Measurements from ENCODE around the gene PCDHGC5. TPM values are rescaled to one million over a fixed set of nuclear protein-coding genes. Genes with fewer than 3 reads are reported as not detected.

The PCDHGC5 gene
- total RNA-seq, 1 experiment from 2014 or later, result 0.40 TPM

DNA sequence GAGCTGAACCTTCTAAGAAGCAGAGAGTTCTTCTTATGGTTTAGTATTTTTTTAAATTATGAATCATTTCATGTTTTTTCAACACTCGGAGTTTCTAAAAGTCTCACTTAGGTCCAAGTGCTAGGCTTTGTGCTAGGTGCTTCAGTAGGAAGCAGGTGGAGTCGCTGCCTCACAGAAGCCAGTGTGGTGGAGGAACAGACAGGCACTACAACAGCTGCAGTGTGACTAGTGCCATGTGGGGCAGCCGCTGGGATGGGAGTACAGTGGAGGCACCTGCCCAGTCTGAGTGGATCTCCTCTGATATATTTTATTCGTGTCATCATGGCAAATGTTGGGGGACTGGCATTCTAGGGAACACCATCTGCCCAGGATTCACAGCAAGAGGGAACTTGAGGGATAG, 15.3 kb downstream of the PCDHGC5 start:
- H3K9me3 ChIP-seq (ENCODE audit: low read length), result no peaks in the 10 kb centered on the region
- no peaks in the 10 kb centered on the region for H3F3A ChIP-seq (ENCODE audit: low read length, unreplicated experiment)
- no peak overlapping the region for H3K4me3 ChIP-seq (ENCODE audit: low read length)
- intact Hi-C loops (cut with micrococcal nuclease), result no loop called here
- DNase-seq (no peak), ATAC-seq (no peak)
- H3K79me2 ChIP-seq (ENCODE audit: low read length), result no peaks in the 10 kb centered on the region
- peaks cover 7% of the 10 kb centered on the region; the same call in 1 of the 2 replicates for H3K4me1 ChIP-seq (ENCODE audit: insufficient read depth, low read length)
- no peaks in the 10 kb centered on the region for H4K20me1 ChIP-seq (ENCODE audit: low read length)
- no peaks in the 10 kb centered on the region for H3K9me2 ChIP-seq (replicated peaks; ENCODE audit: low read length)
- no peak overlapping the region for H2AFZ ChIP-seq (ENCODE audit: low read length)
- H3K27me3 ChIP-seq (ENCODE audit: low read length), result no peaks in the 10 kb centered on the region
- no peak overlapping the region for H3K9ac ChIP-seq (ENCODE audit: low read length)
- ChIA-PET POLR2A (ENCODE audit: unreplicated experiment) (no interaction called here), CTCF (no interaction called here)
- H3K4me2 ChIP-seq (ENCODE audit: low read length), result no peak overlapping the region
- no peaks in the 10 kb centered on the region for H3K36me3 ChIP-seq (ENCODE audit: low read depth, low read length)
- TF ChIP-seq, protein P1, sequence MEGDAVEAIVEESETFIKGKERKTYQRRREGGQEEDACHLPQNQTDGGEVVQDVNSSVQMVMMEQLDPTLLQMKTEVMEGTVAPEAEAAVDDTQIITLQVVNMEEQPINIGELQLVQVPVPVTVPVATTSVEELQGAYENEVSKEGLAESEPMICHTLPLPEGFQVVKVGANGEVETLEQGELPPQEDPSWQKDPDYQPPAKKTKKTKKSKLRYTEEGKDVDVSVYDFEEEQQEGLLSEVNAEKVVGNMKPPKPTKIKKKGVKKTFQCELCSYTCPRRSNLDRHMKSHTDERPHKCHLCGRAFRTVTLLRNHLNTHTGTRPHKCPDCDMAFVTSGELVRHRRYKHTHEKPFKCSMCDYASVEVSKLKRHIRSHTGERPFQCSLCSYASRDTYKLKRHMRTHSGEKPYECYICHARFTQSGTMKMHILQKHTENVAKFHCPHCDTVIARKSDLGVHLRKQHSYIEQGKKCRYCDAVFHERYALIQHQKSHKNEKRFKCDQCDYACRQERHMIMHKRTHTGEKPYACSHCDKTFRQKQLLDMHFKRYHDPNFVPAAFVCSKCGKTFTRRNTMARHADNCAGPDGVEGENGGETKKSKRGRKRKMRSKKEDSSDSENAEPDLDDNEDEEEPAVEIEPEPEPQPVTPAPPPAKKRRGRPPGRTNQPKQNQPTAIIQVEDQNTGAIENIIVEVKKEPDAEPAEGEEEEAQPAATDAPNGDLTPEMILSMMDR (conservative IDR thresholded peaks at IDR 0.05; ENCODE audit: low read depth, low read length), result no peak
- TF ChIP-seq EZH2phosphoT487 (IDR thresholded peaks at IDR 0.05; ENCODE audit: borderline replicate concordance, low read length) (no peak), EZH2 (IDR thresholded peaks at IDR 0.05; ENCODE audit: low read length, unreplicated experiment) (no peak)
- BruUV-seq (replicated peaks), result no TSS peak
- no peak overlapping the region for H3K27ac ChIP-seq (ENCODE audit: low read length)

DNA sequence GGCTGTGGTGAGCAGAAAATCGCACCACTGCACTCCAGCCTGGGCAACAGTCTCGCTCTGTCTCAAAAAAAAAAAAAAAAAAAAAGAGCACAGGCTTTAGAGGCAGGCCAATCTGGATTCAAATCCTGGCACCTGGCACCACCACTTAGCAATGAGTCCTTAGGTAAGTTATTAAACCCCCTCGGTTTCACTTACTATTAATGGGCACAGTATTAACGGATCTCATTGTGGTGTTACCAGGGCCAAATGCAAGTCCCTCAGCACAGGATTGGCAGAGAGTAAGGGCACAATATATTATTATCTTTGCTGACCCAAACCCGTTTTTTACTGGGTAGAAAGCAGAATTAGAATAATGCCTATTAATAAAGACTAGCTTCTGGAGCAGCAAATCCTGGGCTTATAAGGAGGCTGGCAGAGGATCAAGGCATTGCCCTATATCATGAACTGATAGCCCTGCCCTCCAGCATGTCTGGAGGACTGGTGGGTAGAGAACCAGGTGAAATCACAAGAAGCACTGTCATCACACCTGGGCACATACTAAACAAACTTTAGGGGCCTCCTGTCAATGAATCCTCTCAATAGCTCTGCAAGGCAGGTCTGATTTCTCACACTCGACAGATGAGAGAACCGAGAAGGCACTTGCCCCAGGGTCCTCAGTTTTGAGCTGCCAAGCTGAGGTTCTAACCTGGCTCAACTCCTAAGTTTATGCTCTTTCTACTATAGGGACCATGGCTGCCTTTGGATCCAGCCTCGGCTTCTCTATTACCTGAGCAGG, 17.7 kb downstream of the PCDHGC5 start:
- Histone ChIP-seq H4K20me1 (ENCODE audit: low read length) (no peaks in the 10 kb centered on the region), H2AFZ (ENCODE audit: low read length) (no peak overlapping the region), H3K4me2 (ENCODE audit: low read length) (no peak overlapping the region), H3K79me2 (ENCODE audit: low read length) (no peaks in the 10 kb centered on the region), H3K9ac (ENCODE audit: low read length) (no peak overlapping the region), H3K4me1 (ENCODE audit: insufficient read depth, low read length) (peaks cover 13% of the 10 kb centered on the region; the same call in 1 of the 2 replicates), H3K4me3 (ENCODE audit: low read length) (no peak overlapping the region), H3F3A (ENCODE audit: low read length, unreplicated experiment) (no peaks in the 10 kb centered on the region), H3K9me3 (ENCODE audit: low read length) (no peaks in the 10 kb centered on the region), H3K9me2 (replicated peaks; ENCODE audit: low read length) (no peaks in the 10 kb centered on the region), H3K27ac (ENCODE audit: low read length) (no peak overlapping the region), H3K27me3 (ENCODE audit: low read length) (no peaks in the 10 kb centered on the region), H3K36me3 (ENCODE audit: low read depth, low read length) (no peaks in the 10 kb centered on the region)
- intact Hi-C loops (cut with micrococcal nuclease), result loop anchor here (5.0 kb wide), 1 partner anchor 109 kb away; the partner anchor contains the start of gene PCDHGB5
- ATAC-seq (no peak), DNase-seq (no peak)
- ChIA-PET CTCF (no interaction called here), POLR2A (ENCODE audit: unreplicated experiment) (no interaction called here)
- TF ChIP-seq EZH2 (IDR thresholded peaks at IDR 0.05; ENCODE audit: low read length, unreplicated experiment) (no peak), EZH2phosphoT487 (IDR thresholded peaks at IDR 0.05; ENCODE audit: borderline replicate concordance, low read length) (no peak)
- TF ChIP-seq, protein P1 (conservative IDR thresholded peaks at IDR 0.05; ENCODE audit: low read depth, low read length), result no peak
- BruUV-seq (replicated peaks), result no TSS peak
